Progenitor cell of endocrine pancreas (in vitro differentiated cells): ENCODE measurements around the gene UBR4. TPM values are rescaled to one million over a fixed set of nuclear protein-coding genes. Genes with fewer than 3 reads are reported as not detected.
A peak's percentile ranks its signal among the peaks of the same experiment; 100 is the strongest.

ENCODE experiments used
- DNase-seq: peaks from one replicate; pipeline ENCODE4 v3.0.0; 2021; ENCODE audit warnings: low spot score; ENCODE audit not compliant: unreplicated experiment
- H3K27ac Mint-ChIP-seq: 2 replicates; pipeline ENCODE4 v1.8.0; 2021; ENCODE audit warnings: mild to moderate bottlenecking, moderate library complexity, mixed read lengths
- H3K27me3 Mint-ChIP-seq: 2 replicates; pipeline ENCODE4 v1.8.0; 2021; ENCODE audit warnings: mixed read lengths
- H3K36me3 Mint-ChIP-seq: 2 replicates; pipeline ENCODE4 v1.8.0; 2022; ENCODE audit warnings: mixed read lengths; ENCODE audit not compliant: insufficient read depth
- H3K4me1 Mint-ChIP-seq: 2 replicates; pipeline ENCODE4 v1.8.0; 2021; ENCODE audit warnings: low read depth, mixed read lengths
- H3K4me3 Mint-ChIP-seq: 2 replicates; pipeline ENCODE4 v1.8.0; 2021; ENCODE audit warnings: low read depth, mild to moderate bottlenecking, moderate library complexity, mixed read lengths
- H3K9me3 Mint-ChIP-seq: 2 replicates; pipeline ENCODE4 v1.8.0; 2021; ENCODE audit warnings: low read depth, mixed read lengths
- total RNA-seq: library from RNA; stranded (reverse); gene quantifications from 2 replicates; pipeline ENCODE4 v1.2.1, GENCODE V29; 2021
- TF ChIP-seq, protein P1 (sequence below): fragments of 200-600 bp; sonication (generic); IDR thresholded peaks from one replicate; pipeline ENCODE4 v1.5.0; 2021; ENCODE audit warnings: antibody characterized with exemption, mild to moderate bottlenecking; ENCODE audit not compliant: unreplicated experiment

UBR4 gene
- total RNA-seq, 1 donor from 2014 or later = 155 TPM

DNA sequence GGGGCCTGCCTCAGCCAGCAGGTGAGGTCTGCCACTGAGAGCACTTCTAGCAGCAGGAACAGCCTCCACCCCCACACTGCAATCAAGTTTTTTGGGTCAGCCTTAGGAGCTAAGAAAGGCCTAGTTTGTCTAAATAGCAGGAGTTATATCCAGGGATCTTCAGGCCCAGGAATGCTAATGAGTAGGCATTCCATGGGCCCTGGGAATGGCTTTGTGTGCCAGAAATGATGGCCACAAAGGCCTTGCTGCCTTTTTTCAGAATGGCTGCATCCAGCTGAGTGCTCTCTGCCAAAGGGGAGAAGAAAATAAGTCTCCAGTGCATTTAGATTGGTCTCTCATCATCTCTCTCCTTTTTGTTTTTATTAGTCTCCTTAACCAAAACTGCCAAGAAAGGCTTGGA is 44.4 kb upstream of the UBR4 start:
- Mint-ChIP-seq H3K9me3 (no peaks in the 10 kb centered on the region), H3K4me3 (no peak overlapping the region), H3K4me1 (peaks cover 21% of the 10 kb centered on the region), H3K36me3 (peaks cover 5% of the 10 kb centered on the region), H3K27me3 (no peaks in the 10 kb centered on the region), H3K27ac (no peak overlapping the region)
- TF ChIP-seq, protein P1, sequence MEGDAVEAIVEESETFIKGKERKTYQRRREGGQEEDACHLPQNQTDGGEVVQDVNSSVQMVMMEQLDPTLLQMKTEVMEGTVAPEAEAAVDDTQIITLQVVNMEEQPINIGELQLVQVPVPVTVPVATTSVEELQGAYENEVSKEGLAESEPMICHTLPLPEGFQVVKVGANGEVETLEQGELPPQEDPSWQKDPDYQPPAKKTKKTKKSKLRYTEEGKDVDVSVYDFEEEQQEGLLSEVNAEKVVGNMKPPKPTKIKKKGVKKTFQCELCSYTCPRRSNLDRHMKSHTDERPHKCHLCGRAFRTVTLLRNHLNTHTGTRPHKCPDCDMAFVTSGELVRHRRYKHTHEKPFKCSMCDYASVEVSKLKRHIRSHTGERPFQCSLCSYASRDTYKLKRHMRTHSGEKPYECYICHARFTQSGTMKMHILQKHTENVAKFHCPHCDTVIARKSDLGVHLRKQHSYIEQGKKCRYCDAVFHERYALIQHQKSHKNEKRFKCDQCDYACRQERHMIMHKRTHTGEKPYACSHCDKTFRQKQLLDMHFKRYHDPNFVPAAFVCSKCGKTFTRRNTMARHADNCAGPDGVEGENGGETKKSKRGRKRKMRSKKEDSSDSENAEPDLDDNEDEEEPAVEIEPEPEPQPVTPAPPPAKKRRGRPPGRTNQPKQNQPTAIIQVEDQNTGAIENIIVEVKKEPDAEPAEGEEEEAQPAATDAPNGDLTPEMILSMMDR = no peak
- DNase-seq = no peak

GRCh38 chr1:19251305-19252196 is 41.5 kb upstream of the UBR4 start, which contains the start of the genes EMC1 and MRTO4:
Gene EMC1, minus strand, starts transcription at chr1:19251524. Its CDS starts 15 bp downstream, at chr1:19251509.
Gene MRTO4, plus strand, starts transcription at chr1:19251805. Its CDS starts 31 bp downstream, at chr1:19251836.
- H3K27ac Mint-ChIP-seq = peak within 1 kb of the TSS; percentile 96

DNA sequence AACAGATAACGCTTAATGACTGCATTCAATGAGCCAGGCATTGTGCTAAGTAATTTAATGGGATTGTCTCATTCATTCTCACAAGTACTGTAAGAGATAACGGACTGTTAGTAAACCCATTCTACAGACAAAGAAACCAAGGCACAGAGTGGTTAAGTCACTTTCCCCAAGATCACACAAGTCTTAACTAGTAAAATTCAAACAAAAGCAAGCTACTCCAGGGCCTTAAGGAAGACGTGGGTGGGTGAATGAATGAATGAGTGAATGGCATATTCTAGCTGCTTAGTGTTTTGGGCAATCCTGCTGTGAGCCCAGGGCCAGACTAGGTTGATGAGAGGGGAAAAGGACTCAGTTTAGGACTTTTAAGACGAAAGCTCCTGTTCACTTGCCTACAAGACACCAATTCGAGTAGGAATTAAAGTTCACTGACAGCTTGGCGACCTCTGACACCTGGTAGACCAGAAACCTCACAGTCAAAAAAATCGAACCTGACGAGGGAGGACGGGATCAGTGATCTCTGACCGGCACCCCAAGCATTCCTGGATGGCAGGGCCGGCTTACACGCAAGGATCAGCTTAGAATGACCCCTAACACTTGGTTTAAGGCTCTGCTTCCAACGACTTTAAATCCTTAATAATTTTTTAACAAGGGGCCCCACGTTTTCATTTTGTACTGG is 40.7 kb upstream of the UBR4 start:
- Mint-ChIP-seq H3K9me3 (no peaks in the 10 kb centered on the region), H3K36me3 (no peaks in the 10 kb centered on the region), H3K4me3 (peak overlapping the region; percentile 97), H3K27ac (peak overlapping the region; percentile 96), H3K27me3 (no peaks in the 10 kb centered on the region), H3K4me1 (peaks cover 21% of the 10 kb centered on the region)
- TF ChIP-seq, protein P1 = no peak
- no peak for DNase-seq

More at GRCh38 chr1:19251305-19252196, 41.5 kb upstream of the UBR4 start, which contains the start of the genes EMC1 and MRTO4:
- peak; percentile 84 for DNase-seq
- Mint-ChIP-seq H3K36me3 (no peaks in the 10 kb centered on the region), H3K4me1 (peaks cover 21% of the 10 kb centered on the region), H3K9me3 (no peaks in the 10 kb centered on the region), H3K4me3 (peak within 1 kb of the TSS; percentile 97), H3K27me3 (no peaks in the 10 kb centered on the region)
- TF ChIP-seq, protein P1 = no peak

DNA sequence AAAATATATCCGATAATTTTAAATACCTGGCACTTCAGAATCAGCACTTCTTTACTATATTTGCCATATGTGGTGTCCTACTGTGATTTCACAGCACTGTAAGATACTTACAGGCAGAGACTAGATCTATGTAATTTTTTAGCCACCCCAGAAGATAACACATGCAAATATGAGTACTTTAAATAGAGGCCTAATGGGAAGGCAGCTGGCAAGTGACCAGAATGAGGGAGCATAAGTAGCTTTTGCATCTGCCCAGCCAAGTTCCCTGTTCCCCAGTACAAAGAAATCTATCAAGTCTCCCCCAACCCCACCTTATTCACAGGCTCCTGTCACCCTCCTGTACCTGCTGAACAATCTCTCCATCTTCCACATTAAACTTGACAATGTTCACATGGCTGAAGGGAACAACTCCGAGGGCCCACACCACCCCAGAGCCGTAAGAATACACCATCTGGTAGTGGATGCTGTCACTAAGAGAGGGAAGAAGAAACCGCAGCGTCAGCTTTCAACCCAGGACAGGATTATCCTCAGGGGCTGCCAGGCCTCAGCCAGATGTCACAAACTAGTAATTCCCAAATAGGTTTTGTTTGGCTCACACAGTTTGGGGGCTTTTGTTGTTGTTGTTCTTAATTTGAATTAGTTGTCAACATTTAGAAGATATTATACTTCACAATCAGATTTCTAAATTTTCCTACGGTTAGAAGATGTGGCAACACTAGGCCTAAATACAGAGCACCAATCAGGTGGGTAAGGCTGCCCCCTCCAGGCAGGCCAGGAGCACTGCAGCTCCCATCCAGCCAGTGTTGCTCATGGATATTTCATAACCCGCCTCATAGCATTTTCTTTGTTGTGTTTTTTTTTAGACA is 30.8 kb upstream of the UBR4 start:
- H3K36me3 Mint-ChIP-seq = peaks cover 13% of the 10 kb centered on the region
- H3K27me3 Mint-ChIP-seq = no peaks in the 10 kb centered on the region

More for the DNA sequence above, 30.8 kb upstream of the UBR4 start:
- TF ChIP-seq, protein P1 = peak; percentile 89
- H3K9me3 Mint-ChIP-seq = no peaks in the 10 kb centered on the region
- no peak overlapping the region for H3K27ac Mint-ChIP-seq
- no peak overlapping the region for H3K4me3 Mint-ChIP-seq
- DNase-seq = peak; percentile 33
- no peaks in the 10 kb centered on the region for H3K4me1 Mint-ChIP-seq
